Astrocyte (in vitro differentiated cells and primary cell): ENCODE data around the gene ING5. TPM values are rescaled to one million over a fixed set of nuclear protein-coding genes. Genes with fewer than 3 reads are reported as not detected.

ENCODE experiments used
- DNase-seq: peaks from one replicate; pipeline ENCODE4 v3.0.0-alpha.2; 2010; ENCODE audit warnings: low read depth
- FAIRE-seq: peaks from 2 replicates; lab custom pipeline; 2011; peaks lifted over from hg19 to GRCh38; lab: Jason Lieb, UNC
- H2AFZ ChIP-seq: 2 replicates; pipeline ENCODE4 v1.6.0; 2012; ENCODE audit warnings: low read depth, low read length, inconsistent platforms
- H3K27ac ChIP-seq: 2 replicates; pipeline ENCODE4 v1.5.1; 2011; ENCODE audit warnings: low read depth, low read length, inconsistent platforms
- H3K27me3 ChIP-seq: 2 replicates; pipeline ENCODE4 v1.6.0; 2011; ENCODE audit warnings: low read length, inconsistent platforms; ENCODE audit not compliant: insufficient read depth
- H3K36me3 ChIP-seq: 2 replicates; pipeline ENCODE4 v1.5.1; 2011; ENCODE audit warnings: low read length, inconsistent platforms; ENCODE audit not compliant: insufficient read depth
- H3K4me1 ChIP-seq: 2 replicates; pipeline ENCODE4 v1.5.1; 2011; ENCODE audit warnings: low read length, inconsistent platforms; ENCODE audit not compliant: insufficient read depth
- H3K4me2 ChIP-seq: 2 replicates; pipeline ENCODE4 v1.6.0; 2012; ENCODE audit warnings: low read length, inconsistent platforms
- H3K4me3 ChIP-seq: 2 replicates; pipeline ENCODE4 v1.5.1; 2011; ENCODE audit warnings: low read depth, mild to moderate bottlenecking, low read length, inconsistent platforms; ENCODE audit not compliant: insufficient read depth
- H3K79me2 ChIP-seq: 2 replicates; pipeline ENCODE4 v1.6.0; 2012; ENCODE audit warnings: mild to moderate bottlenecking, low read length, inconsistent platforms; ENCODE audit not compliant: insufficient read depth
- H3K9ac ChIP-seq: 2 replicates; pipeline ENCODE4 v1.6.0; 2012; ENCODE audit warnings: mild to moderate bottlenecking, low read length, inconsistent platforms
- H3K9me3 ChIP-seq: 2 replicates; pipeline ENCODE4 v1.5.1; 2012; ENCODE audit warnings: low read depth, mild to moderate bottlenecking, low read length, inconsistent platforms; ENCODE audit not compliant: insufficient read depth
- H4K20me1 ChIP-seq: 2 replicates; pipeline ENCODE4 v1.6.0; 2012; ENCODE audit warnings: low read length, inconsistent platforms; ENCODE audit not compliant: insufficient read depth
- H3K27ac Mint-ChIP-seq: one replicate; pipeline ENCODE4 v1.8.0; 2021; ENCODE audit warnings: mild to moderate bottlenecking, mixed read lengths; ENCODE audit not compliant: unreplicated experiment
- H3K27me3 Mint-ChIP-seq: one replicate; pipeline ENCODE4 v1.8.0; 2021; ENCODE audit warnings: low read depth, mixed read lengths; ENCODE audit not compliant: unreplicated experiment
- H3K36me3 Mint-ChIP-seq: one replicate; pipeline ENCODE4 v1.8.0; 2021; ENCODE audit warnings: low read depth, mixed read lengths; ENCODE audit not compliant: unreplicated experiment
- H3K4me1 Mint-ChIP-seq: one replicate; pipeline ENCODE4 v1.8.0; 2021; ENCODE audit warnings: low read depth, mixed read lengths; ENCODE audit not compliant: unreplicated experiment
- H3K4me3 Mint-ChIP-seq: one replicate; pipeline ENCODE4 v1.8.0; 2021; ENCODE audit warnings: mild to moderate bottlenecking, moderate library complexity, mixed read lengths; ENCODE audit not compliant: unreplicated experiment
- H3K9me3 Mint-ChIP-seq: one replicate; pipeline ENCODE4 v1.8.0; 2021; ENCODE audit warnings: mild to moderate bottlenecking, mixed read lengths; ENCODE audit not compliant: unreplicated experiment
- CTCF ChIP-seq: IDR thresholded peaks from 2 replicates; pipeline ENCODE4 v1.5.1; 2011; ENCODE audit warnings: low read depth, mild to moderate bottlenecking, inconsistent platforms, low read length, moderate library complexity; ENCODE audit not compliant: insufficient read depth
- EZH2 ChIP-seq: IDR thresholded peaks from 2 replicates; pipeline ENCODE4 v1.6.1; 2012; ENCODE audit warnings: mild to moderate bottlenecking, low read length, inconsistent platforms; ENCODE audit not compliant: insufficient read depth
- total RNA-seq: library from RNA; stranded (reverse); gene quantifications from 2 replicates; pipeline ENCODE4 v1.2.1, GENCODE V29; 2021

The ING5 gene
- total RNA-seq, 1 donor from 2014 or later = 19.7 TPM

DNA sequence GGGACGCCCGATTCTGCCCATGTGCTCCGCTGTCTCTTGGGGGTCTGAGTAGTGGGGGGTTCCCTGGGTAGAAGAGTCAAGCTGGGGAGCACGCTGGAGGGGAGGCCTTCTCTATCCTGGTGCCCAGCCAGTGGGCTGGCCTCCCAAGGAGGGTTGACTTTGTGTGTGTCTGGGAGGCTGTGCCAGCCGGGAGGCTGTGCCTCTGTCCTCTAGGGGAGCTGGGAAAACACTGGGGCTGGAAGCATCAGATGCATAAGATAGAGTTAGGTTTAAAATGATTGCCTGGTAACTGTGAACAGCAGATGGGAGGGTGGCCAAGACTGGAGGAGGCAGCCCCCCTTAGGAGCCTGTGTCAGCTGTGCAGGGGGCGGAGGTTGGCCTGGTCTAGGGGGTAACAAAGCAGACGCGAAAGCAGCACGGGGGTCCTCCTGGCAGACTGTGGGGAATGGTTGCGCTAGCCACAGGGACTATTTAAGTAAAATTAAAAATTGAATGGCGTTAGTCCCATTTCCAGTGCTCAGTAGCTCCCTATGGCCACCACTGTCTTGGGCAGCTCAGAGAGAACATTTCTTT, 1.3 kb downstream of the ING5 start:
- Histone ChIP-seq H4K20me1 (peaks cover 17% of the 10 kb centered on the region), H3K36me3 (peaks cover 13% of the 10 kb centered on the region), H3K4me3 (peak overlapping the region; percentile 77), H3K9me3 (peaks cover 5% of the 10 kb centered on the region), H3K79me2 (peaks cover 21% of the 10 kb centered on the region), H3K27me3 (no peaks in the 10 kb centered on the region), H3K27ac (peak overlapping the region; percentile 58), H3K9ac (peak overlapping the region; percentile 80), H3K4me2 (peak overlapping the region; percentile 93), H3K4me1 (peaks cover 9% of the 10 kb centered on the region), H2AFZ (peak overlapping the region; percentile 18)
- Mint-ChIP-seq H3K36me3 (peaks cover 8% of the 10 kb centered on the region), H3K27ac (peak overlapping the region; percentile 91), H3K9me3 (peaks cover 2% of the 10 kb centered on the region), H3K4me1 (peaks cover 1% of the 10 kb centered on the region), H3K4me3 (peak overlapping the region; percentile 94), H3K27me3 (no peaks in the 10 kb centered on the region)
- no peak for DNase-seq
- no peak for FAIRE-seq
- TF ChIP-seq CTCF (no peak), EZH2 (no peak)

DNA sequence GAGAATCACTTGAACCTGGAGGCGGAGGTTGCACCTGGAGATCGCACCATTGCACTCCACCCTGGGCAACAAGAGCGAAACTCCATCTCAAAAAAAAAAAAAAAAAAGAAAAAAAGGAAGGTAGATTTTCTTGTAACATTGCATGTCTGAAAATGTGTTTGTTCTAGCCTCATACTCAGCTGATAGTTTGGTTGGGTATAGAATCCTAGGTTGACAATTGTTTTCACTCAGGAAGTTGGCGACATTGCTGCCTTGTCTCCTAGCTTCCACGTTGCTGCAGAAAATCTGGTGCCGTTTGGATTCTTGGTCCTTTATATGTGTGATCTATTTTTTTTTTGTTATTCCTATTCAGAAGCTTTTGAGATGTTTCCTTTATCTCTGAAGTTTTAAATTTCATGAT, 4.7 kb downstream of the ING5 start:
- Mint-ChIP-seq H3K27ac (no peak overlapping the region), H3K9me3 (peaks cover 4% of the 10 kb centered on the region), H3K4me3 (no peak overlapping the region), H3K27me3 (no peaks in the 10 kb centered on the region), H3K4me1 (no peaks in the 10 kb centered on the region), H3K36me3 (peaks cover 18% of the 10 kb centered on the region)
- H3K9ac ChIP-seq = no peak overlapping the region
- H2AFZ ChIP-seq = no peak overlapping the region
- H4K20me1 ChIP-seq = peaks cover 20% of the 10 kb centered on the region
- H3K27ac ChIP-seq = no peak overlapping the region
- no peak for DNase-seq
- H3K4me3 ChIP-seq = no peak overlapping the region
- H3K27me3 ChIP-seq = no peaks in the 10 kb centered on the region
- no peak for TF ChIP-seq CTCF
- TF ChIP-seq EZH2 = no peak
- H3K9me3 ChIP-seq = peaks cover 5% of the 10 kb centered on the region
- H3K4me2 ChIP-seq = no peak overlapping the region
- FAIRE-seq = no peak
- peaks cover 9% of the 10 kb centered on the region for H3K4me1 ChIP-seq
- peaks cover 26% of the 10 kb centered on the region for H3K36me3 ChIP-seq
- peaks cover 21% of the 10 kb centered on the region for H3K79me2 ChIP-seq

DNA sequence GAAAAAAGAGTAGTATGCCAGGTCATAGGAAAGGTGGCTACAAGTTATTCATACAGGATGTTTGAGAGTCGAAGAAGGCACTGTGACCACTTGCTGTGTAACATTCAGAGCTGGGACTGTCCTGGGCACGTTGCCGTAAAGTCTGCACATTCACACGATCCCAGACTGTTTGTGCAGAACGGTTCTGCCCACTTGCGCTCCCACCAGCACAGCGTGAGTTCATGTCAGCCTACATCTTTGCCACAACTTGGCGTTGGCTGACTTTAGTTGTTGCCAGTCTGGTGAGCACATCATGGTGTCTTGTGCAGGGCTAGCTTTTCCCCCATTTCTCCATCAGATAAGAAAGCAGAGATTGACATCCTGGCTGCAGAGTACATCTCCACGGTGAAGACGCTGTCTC, 7.0 kb downstream of the ING5 start:
- Mint-ChIP-seq H3K36me3 (peaks cover 18% of the 10 kb centered on the region), H3K4me1 (no peaks in the 10 kb centered on the region), H3K27me3 (no peaks in the 10 kb centered on the region), H3K9me3 (peaks cover 4% of the 10 kb centered on the region), H3K4me3 (no peak overlapping the region), H3K27ac (no peak overlapping the region)
- TF ChIP-seq CTCF = no peak
- TF ChIP-seq EZH2 = no peak
- no peak overlapping the region for H2AFZ ChIP-seq
- peaks cover 36% of the 10 kb centered on the region for H3K36me3 ChIP-seq
- no peaks in the 10 kb centered on the region for H3K4me1 ChIP-seq
- DNase-seq = no peak
- FAIRE-seq = no peak
- no peaks in the 10 kb centered on the region for H3K27me3 ChIP-seq
- peaks cover 5% of the 10 kb centered on the region for H3K9me3 ChIP-seq
- no peak overlapping the region for H3K4me3 ChIP-seq
- no peak overlapping the region for H3K4me2 ChIP-seq
- peaks cover 6% of the 10 kb centered on the region for H3K79me2 ChIP-seq
- H4K20me1 ChIP-seq = peaks cover 7% of the 10 kb centered on the region
- H3K27ac ChIP-seq = no peak overlapping the region
- H3K9ac ChIP-seq = no peak overlapping the region
